Keratinocyte (primary cell): Measurements from ENCODE around the gene C11orf86. TPM values are rescaled to one million over a fixed set of nuclear protein-coding genes. Genes with fewer than 3 reads are reported as not detected.
A peak's percentile ranks its signal among the peaks of the same experiment; 100 is the strongest.

Experiments
- DNase-seq: peaks from one replicate; pipeline ENCODE4 v3.0.0-alpha.2; 2011; ENCODE audit warnings: low read depth, missing footprints, low spot score
- FAIRE-seq: peaks from 2 replicates; lab custom pipeline; 2011; peaks lifted over from hg19 to GRCh38; lab: Jason Lieb, UNC
- H2AFZ ChIP-seq: 2 replicates; pipeline ENCODE4 v1.6.0; 2012; ENCODE audit warnings: low read length, control low read depth, inconsistent platforms; ENCODE audit not compliant: control insufficient read depth
- H3K27ac ChIP-seq: 2 replicates; pipeline ENCODE4 v1.5.1; 2011; ENCODE audit warnings: low read length; ENCODE audit not compliant: control insufficient read depth, insufficient read depth
- H3K27me3 ChIP-seq: 3 replicates; pipeline ENCODE4 v1.6.0; 2011; ENCODE audit warnings: low read length; ENCODE audit not compliant: control insufficient read depth, insufficient read depth; ENCODE audit errors: extremely low read depth
- H3K36me3 ChIP-seq, 2 experiments: 2 replicates in 1 of 2; 3 replicates in 1 of 2; pipeline ENCODE4 v1.5.1; 2011; ENCODE audit warnings: low read length in 2 of 2, mild to moderate bottlenecking in 1 of 2; ENCODE audit not compliant: control insufficient read depth in 2 of 2, insufficient read depth in 2 of 2; ENCODE audit errors: extremely low read depth in 1 of 2
- H3K4me1 ChIP-seq: 3 replicates; pipeline ENCODE4 v1.5.1; 2011; ENCODE audit warnings: low read length; ENCODE audit not compliant: control insufficient read depth, insufficient read depth; ENCODE audit errors: extremely low read depth
- H3K4me2 ChIP-seq: 3 replicates; pipeline ENCODE4 v1.6.0; 2011; ENCODE audit warnings: low read depth, low read length; ENCODE audit not compliant: control insufficient read depth, insufficient read depth; ENCODE audit errors: extremely low read depth
- H3K4me3 ChIP-seq, 3 experiments: fragments of 200-600 bp in 1 of 3; sonication (generic) in 1 of 3; 2 replicates in 2 of 3; 3 replicates in 1 of 3; pipeline ENCODE4 v1.5.1; 2011 to 2016; ENCODE audit warnings: low read length in 3 of 3, mild to moderate bottlenecking in 3 of 3, control low read depth in 2 of 3, inconsistent platforms in 1 of 3, low read depth in 1 of 3, mixed read lengths in 1 of 3, mixed run types in 1 of 3, moderate library complexity in 1 of 3; ENCODE audit not compliant: control insufficient read depth in 2 of 3, insufficient read depth in 2 of 3; ENCODE audit errors: extremely low read depth in 1 of 3
- H3K79me2 ChIP-seq: 2 replicates; pipeline ENCODE4 v1.6.0; 2012; ENCODE audit warnings: low read length; ENCODE audit not compliant: control insufficient read depth, insufficient read depth
- H3K9ac ChIP-seq: 3 replicates; pipeline ENCODE4 v1.6.0; 2011; ENCODE audit warnings: low read length; ENCODE audit not compliant: control insufficient read depth, insufficient read depth; ENCODE audit errors: extremely low read depth
- H3K9me1 ChIP-seq: 3 replicates; pipeline ENCODE4 v1.6.0; 2011; ENCODE audit warnings: low read length; ENCODE audit not compliant: control insufficient read depth, insufficient read depth; ENCODE audit errors: extremely low read depth
- H3K9me3 ChIP-seq: 2 replicates; pipeline ENCODE4 v1.5.1; 2012; ENCODE audit warnings: low read depth, low read length; ENCODE audit not compliant: control insufficient read depth
- H4K20me1 ChIP-seq: 3 replicates; pipeline ENCODE4 v1.6.0; 2011; ENCODE audit warnings: low read length; ENCODE audit not compliant: control insufficient read depth, insufficient read depth; ENCODE audit errors: extremely low read depth
- EZH2 ChIP-seq: IDR thresholded peaks from one replicate; pipeline ENCODE4 v1.6.1; 2012; ENCODE audit warnings: inconsistent platforms, mild to moderate bottlenecking, low read length, moderate library complexity
- dilution Hi-C: fragments of 300-500 bp; cut with MboI; formaldehyde crosslinking; loops from one replicate; pipeline ENCODE4 v1.7.0; 2020; ENCODE audit warnings: low sequenced_read_pairs; ENCODE audit not compliant: extremely low pct_ligation_motif_present
- polyA plus RNA-seq, 5 experiments: library from polyadenylated mRNA; depleted of rRNA in 3 of 5; stranded (reverse) in 3 of 5; stranded (forward) in 1 of 5; unstranded in 1 of 5; fragments of >200 nt; gene quantifications; 1 replicate in 1 of 5; 2 replicates in 3 of 5; 3 replicates in 1 of 5; pipeline versions ENCODE4 v1.2.1 to v1.2.3, GENCODE V29; 2011 to 2012; ENCODE audit warnings: missing spikeins in 2 of 5, low read depth in 1 of 5, low replicate concordance in 1 of 5
- TF ChIP-seq, protein P1 (sequence below), 3 experiments: IDR thresholded peaks in 1 of 3; conservative IDR thresholded peaks in 1 of 3; optimal IDR thresholded peaks in 1 of 3; 2 replicates in 2 of 3; 3 replicates in 1 of 3; pipeline versions ENCODE3 to v1.5.1; 2011; ENCODE audit warnings: low read length in 3 of 3, mild to moderate bottlenecking in 3 of 3, moderate library complexity in 2 of 3, control low read depth in 1 of 3, inconsistent platforms in 1 of 3; ENCODE audit not compliant: insufficient read depth in 2 of 3; ENCODE audit errors: extremely low read depth in 1 of 3

C11orf86 gene
- polyA plus RNA-seq, 1 donor (not counting 4 experiments of a cell fraction or from before 2014, with no cell fraction given), result not detected

DNA sequence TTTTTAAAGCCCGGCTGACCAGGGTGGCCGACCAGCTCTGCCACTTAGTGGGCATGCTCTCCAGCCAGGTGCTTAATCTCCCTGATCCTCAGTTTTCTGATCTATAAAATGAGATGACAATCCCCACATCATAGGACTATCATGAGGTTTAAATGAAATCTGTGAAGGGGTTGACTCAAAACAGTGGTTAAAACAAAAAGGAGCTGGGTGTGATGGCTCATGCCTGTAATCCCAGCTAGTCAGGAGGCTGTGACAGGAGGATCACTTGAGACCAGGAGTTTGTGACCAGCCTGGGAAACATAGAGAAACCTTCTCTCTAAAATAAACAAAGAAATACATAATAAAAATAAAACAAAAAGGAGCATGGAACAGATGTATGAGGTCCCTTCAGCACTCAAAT, 3.6 kb upstream of the C11orf86 start:
- H3K4me3 ChIP-seq, result no peak overlapping the region
- no peaks in the 10 kb centered on the region for H3K27me3 ChIP-seq
- peak overlapping the region; percentile 1 for H2AFZ ChIP-seq
- H3K9me1 ChIP-seq, result no peaks in the 10 kb centered on the region
- no peaks in the 10 kb centered on the region for H3K9me3 ChIP-seq
- H3K4me2 ChIP-seq, result peak overlapping the region; percentile 90
- H3K36me3 ChIP-seq, result no peaks in the 10 kb centered on the region
- peak overlapping the region; percentile 96 for H3K27ac ChIP-seq
- DNase-seq (no peak), FAIRE-seq (no peak)
- dilution Hi-C loops, result no loop called here
- peak overlapping the region; percentile 74 for H3K9ac ChIP-seq
- H4K20me1 ChIP-seq, result no peaks in the 10 kb centered on the region
- peaks cover 48% of the 10 kb centered on the region for H3K4me1 ChIP-seq
- H3K79me2 ChIP-seq, result no peaks in the 10 kb centered on the region
- no peak for TF ChIP-seq EZH2
- TF ChIP-seq, protein P1, sequence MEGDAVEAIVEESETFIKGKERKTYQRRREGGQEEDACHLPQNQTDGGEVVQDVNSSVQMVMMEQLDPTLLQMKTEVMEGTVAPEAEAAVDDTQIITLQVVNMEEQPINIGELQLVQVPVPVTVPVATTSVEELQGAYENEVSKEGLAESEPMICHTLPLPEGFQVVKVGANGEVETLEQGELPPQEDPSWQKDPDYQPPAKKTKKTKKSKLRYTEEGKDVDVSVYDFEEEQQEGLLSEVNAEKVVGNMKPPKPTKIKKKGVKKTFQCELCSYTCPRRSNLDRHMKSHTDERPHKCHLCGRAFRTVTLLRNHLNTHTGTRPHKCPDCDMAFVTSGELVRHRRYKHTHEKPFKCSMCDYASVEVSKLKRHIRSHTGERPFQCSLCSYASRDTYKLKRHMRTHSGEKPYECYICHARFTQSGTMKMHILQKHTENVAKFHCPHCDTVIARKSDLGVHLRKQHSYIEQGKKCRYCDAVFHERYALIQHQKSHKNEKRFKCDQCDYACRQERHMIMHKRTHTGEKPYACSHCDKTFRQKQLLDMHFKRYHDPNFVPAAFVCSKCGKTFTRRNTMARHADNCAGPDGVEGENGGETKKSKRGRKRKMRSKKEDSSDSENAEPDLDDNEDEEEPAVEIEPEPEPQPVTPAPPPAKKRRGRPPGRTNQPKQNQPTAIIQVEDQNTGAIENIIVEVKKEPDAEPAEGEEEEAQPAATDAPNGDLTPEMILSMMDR (optimal IDR thresholded peaks at IDR 0.05 in 1 of 3, IDR thresholded peaks at IDR 0.05 in 1 of 3, conservative IDR thresholded peaks at IDR 0.05 in 1 of 3; ENCODE audit: extremely low read depth in 1 of 3, insufficient read depth in 2 of 3, low read length in 3 of 3), result no peak

DNA sequence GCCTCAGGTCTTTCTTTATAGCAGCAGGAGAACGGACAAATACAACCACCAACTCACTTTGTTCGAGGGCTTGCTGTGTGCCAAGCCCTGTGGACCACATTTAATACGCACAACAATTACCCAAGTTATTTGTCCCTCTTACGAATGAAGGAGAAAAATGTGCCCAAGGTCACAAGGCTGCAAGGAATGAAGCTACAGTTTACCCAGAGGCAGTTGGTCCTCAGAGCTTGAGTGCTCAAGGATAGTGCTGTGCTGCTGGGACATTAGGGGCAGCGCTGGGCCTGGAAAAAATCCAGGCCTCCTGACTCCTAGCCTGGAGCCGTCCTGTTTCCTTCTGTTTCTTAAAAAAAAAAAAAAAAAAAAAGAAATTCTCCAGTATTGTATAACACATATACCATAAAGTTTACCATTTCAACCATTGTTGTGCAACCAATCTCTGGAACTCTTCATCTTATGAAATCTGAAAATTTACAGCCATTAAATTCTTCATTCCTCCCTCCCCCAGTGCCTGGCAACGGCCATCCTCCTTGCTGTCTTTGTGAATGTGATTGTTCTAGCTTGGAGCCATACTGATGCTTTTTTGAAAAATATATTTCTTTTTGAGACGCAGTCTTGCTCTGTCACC, 1.0 kb upstream of the C11orf86 start:
- H3K4me3 ChIP-seq, result no peak overlapping the region
- no peak overlapping the region for H3K27ac ChIP-seq
- H4K20me1 ChIP-seq, result no peaks in the 10 kb centered on the region
- no peaks in the 10 kb centered on the region for H3K9me3 ChIP-seq
- no peak overlapping the region for H2AFZ ChIP-seq
- no peaks in the 10 kb centered on the region for H3K36me3 ChIP-seq
- no peak overlapping the region for H3K4me2 ChIP-seq
- H3K79me2 ChIP-seq, result no peaks in the 10 kb centered on the region
- dilution Hi-C loops, result no loop called here
- no peak overlapping the region for H3K9ac ChIP-seq
- peaks cover 29% of the 10 kb centered on the region for H3K4me1 ChIP-seq
- H3K27me3 ChIP-seq, result no peaks in the 10 kb centered on the region
- TF ChIP-seq, protein P1 (optimal IDR thresholded peaks at IDR 0.05 in 1 of 3, IDR thresholded peaks at IDR 0.05 in 1 of 3, conservative IDR thresholded peaks at IDR 0.05 in 1 of 3; ENCODE audit: extremely low read depth in 1 of 3, insufficient read depth in 2 of 3, low read length in 3 of 3), result no peak
- no peak for TF ChIP-seq EZH2
- DNase-seq (no peak), FAIRE-seq (no peak)
- H3K9me1 ChIP-seq, result no peaks in the 10 kb centered on the region
